ENCODE measurements around the gene SLC66A3.
"Not testable (repeated sequence)": the region's sequence is repeated elsewhere in the genome, so short reads cannot be mapped to it uniquely, and the experiment has no call there.

SLC66A3 gene

DNA sequence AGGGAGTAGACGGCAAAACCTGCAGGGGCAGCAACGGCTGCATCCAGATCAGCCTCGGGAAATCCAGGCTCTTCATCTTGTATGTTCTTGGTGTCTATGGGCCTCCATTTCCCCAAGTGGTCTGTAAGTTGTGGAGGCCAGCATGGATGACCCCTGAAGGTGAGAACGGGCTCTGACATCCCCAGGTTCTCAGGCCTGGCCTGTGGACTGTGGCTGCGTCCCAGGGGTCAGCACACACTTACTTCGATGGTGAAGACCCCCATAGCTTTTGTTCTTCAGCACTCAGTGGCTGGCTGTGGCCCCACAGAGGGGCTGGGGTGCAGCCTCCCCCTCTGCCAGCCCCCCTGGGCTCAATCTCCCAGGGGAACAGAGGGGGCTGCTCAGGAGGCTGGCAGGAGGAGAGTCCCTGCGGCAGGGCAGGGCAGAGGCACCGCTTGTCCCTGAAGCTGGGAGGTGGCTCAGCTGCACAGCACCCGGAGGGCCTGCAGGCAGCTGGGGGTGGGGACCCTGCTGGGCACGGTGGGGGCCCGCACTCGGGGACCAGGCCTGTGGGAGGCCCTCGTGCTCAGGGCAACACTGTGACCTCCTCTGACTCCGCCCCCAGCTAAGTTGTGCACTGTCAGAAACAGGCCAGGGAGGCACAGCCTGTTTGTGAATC is 3.8 kb downstream of the SLC66A3 start:
- Histone ChIP-seq H3K27me3 (ENCODE audit: control insufficient read depth, insufficient read depth, low read length) (no peaks in the 10 kb centered on the region), H3K36me3 (ENCODE audit: control insufficient read depth, insufficient read depth, low read length) (no peaks in the 10 kb centered on the region), H3K9ac (ENCODE audit: low read length) (no peak overlapping the region), H3K9me3 (ENCODE audit: control insufficient read depth, low read length) (no peaks in the 10 kb centered on the region), H3K4me1 (ENCODE audit: control insufficient read depth, insufficient read depth, low read length) (peaks cover 15% of the 10 kb centered on the region), H3K4me3 (ENCODE audit: low read length) (no peak overlapping the region)

DNA sequence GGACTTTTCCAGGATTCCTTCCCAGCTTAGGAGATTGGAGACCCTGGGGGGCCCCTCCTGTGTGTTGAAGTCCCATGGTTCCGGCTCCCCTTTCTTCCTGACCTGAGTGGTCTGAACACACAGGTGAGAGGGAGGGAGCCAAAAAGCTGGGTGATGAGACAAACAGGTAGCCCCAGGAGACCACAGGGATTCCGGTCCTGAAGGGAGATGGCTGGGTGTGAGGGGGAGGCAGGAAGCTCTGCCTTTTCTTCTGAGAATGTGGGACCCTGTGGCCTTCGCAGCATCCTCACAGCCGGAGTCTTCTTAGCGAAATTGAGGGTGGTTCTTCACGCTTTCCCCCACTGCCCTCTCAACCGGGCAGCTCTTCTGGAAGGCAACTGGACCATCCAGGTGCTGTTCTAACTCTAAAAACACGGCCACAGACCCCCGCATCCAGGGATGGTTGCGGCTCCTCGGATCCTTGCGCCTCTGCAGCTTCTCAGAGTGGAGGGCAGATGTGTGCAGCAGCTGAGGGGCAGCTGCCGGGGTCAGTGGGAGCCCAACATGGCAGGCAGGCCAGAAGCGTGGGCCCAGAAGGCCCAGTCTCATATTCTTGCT is 4.4 kb downstream of the SLC66A3 start:
- Histone ChIP-seq H3K36me3 (ENCODE audit: control insufficient read depth, insufficient read depth, low read length) (no peaks in the 10 kb centered on the region), H3K4me3 (ENCODE audit: low read length) (no peak overlapping the region), H3K9me3 (ENCODE audit: control insufficient read depth, low read length) (no peaks in the 10 kb centered on the region), H3K27me3 (ENCODE audit: control insufficient read depth, insufficient read depth, low read length) (no peaks in the 10 kb centered on the region), H3K9ac (ENCODE audit: low read length) (no peak overlapping the region), H3K4me1 (ENCODE audit: control insufficient read depth, insufficient read depth, low read length) (peaks cover 10% of the 10 kb centered on the region)

GRCh38 chr2:11160256-11160655 is 5.0 kb downstream of the SLC66A3 start:
- H3K27me3 ChIP-seq (ENCODE audit: control insufficient read depth, insufficient read depth, low read length), result no peaks in the 10 kb centered on the region
- H3K36me3 ChIP-seq (ENCODE audit: control insufficient read depth, insufficient read depth, low read length), result no peaks in the 10 kb centered on the region
- no peak overlapping the region for H3K4me3 ChIP-seq (ENCODE audit: low read length)
- no peaks in the 10 kb centered on the region for H3K9me3 ChIP-seq (ENCODE audit: control insufficient read depth, low read length)
- H3K9ac ChIP-seq (ENCODE audit: low read length), result no peak overlapping the region
- H3K4me1 ChIP-seq (ENCODE audit: control insufficient read depth, insufficient read depth, low read length), result peaks cover 9% of the 10 kb centered on the region

DNA sequence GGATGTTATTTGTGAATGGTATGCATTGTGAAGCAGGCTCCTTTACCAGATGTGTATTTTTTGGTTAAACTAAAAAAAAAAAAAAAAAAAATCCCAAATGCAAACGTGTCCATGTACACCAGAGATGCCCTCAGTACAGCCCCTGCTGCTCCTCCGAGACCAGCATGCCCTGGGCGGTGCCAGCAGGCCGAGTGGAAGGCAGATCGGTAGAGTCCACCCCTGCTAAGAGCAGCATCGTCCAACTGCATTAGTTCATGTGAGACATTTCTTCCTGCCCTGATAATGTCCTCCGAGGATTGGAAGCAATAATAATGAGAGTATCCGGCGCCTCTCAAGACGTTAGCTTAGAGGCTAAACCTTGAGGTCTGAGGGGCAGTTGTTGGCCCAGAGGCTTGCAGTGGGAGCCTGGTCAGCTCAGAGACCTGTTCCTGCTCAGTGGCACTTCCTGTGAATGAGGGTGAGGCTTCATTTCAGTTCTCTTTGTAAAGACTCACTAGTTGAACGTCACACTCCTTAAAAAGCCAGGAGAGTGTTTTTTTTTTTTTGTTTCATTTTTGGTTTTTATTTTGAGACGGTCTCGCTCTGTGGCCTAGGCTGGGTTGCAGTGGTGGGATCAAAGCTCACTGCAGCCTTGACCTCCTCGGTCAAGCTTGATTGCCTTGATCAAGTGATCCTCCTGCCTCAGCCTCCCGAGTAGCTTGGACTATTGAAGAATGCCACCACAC is 5.6 kb downstream of the SLC66A3 start:
- peaks cover 7% of the 10 kb centered on the region for H3K4me1 ChIP-seq (ENCODE audit: control insufficient read depth, insufficient read depth, low read length)
- H3K4me3 ChIP-seq (ENCODE audit: low read length), result no peak overlapping the region
- no peak overlapping the region for H3K9ac ChIP-seq (ENCODE audit: low read length)
- no peaks in the 10 kb centered on the region for H3K36me3 ChIP-seq (ENCODE audit: control insufficient read depth, insufficient read depth, low read length)
- H3K9me3 ChIP-seq (ENCODE audit: control insufficient read depth, low read length), result no peaks in the 10 kb centered on the region
- H3K27me3 ChIP-seq (ENCODE audit: control insufficient read depth, insufficient read depth, low read length), result no peaks in the 10 kb centered on the region

GRCh38 chr2:11161747-11162146 is 6.5 kb downstream of the SLC66A3 start:
- H3K4me1 ChIP-seq (ENCODE audit: control insufficient read depth, insufficient read depth, low read length), result peaks cover 3% of the 10 kb centered on the region
- H3K9me3 ChIP-seq (ENCODE audit: control insufficient read depth, low read length), result no peaks in the 10 kb centered on the region
- no peaks in the 10 kb centered on the region for H3K27me3 ChIP-seq (ENCODE audit: control insufficient read depth, insufficient read depth, low read length)
- H3K36me3 ChIP-seq (ENCODE audit: control insufficient read depth, insufficient read depth, low read length), result no peaks in the 10 kb centered on the region
- H3K4me3 ChIP-seq (ENCODE audit: low read length), result no peak overlapping the region
- H3K9ac ChIP-seq (ENCODE audit: low read length), result no peak overlapping the region

DNA sequence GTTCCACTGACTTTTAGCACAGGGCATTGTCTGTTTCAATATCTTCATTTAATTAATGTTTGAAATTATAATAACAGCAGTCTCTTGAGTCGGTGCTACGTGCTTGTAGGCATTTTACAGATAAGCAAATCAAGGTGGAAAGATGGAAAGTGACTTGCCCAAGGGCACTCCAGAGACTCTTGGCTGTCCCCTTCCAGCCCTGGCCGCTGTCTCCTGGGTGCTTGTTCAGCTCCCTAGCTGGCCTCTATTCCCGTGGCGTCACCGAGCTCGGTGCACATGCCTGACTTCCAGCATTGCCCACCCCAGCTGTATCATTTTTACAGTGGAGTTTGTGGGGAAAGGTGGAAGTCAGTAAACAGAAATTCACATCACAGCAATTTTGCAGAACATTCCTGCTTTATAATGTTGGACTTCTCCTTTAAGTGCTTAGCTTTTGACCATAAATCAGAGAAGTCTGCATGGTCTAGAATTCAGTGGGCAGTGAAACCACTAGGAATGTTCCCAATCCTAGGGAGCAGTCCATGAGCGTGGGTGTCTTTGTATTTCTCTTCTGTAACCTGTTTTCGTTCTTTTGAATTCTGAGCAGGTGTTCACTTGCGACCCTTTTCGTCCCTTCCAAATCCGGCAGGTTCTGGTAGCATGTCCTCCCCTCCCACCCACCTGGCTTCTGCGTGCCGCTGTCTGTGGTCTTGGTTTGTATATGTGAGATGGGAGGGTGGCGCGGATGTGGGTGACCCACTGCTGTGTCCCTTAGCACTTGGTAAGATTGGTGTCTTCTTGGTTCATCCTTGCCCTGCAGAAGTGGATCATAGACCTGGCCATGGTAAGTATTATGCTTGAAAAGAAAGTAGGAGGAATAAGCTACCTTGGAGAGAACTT is 8.4 kb downstream of the SLC66A3 start:
- Histone ChIP-seq H3K9me3 (ENCODE audit: control insufficient read depth, low read length) (no peaks in the 10 kb centered on the region), H3K27me3 (ENCODE audit: control insufficient read depth, insufficient read depth, low read length) (no peaks in the 10 kb centered on the region), H3K36me3 (ENCODE audit: control insufficient read depth, insufficient read depth, low read length) (no peaks in the 10 kb centered on the region), H3K9ac (ENCODE audit: low read length) (no peak overlapping the region), H3K4me1 (ENCODE audit: control insufficient read depth, insufficient read depth, low read length) (no peaks in the 10 kb centered on the region), H3K4me3 (ENCODE audit: low read length) (no peak overlapping the region)

DNA sequence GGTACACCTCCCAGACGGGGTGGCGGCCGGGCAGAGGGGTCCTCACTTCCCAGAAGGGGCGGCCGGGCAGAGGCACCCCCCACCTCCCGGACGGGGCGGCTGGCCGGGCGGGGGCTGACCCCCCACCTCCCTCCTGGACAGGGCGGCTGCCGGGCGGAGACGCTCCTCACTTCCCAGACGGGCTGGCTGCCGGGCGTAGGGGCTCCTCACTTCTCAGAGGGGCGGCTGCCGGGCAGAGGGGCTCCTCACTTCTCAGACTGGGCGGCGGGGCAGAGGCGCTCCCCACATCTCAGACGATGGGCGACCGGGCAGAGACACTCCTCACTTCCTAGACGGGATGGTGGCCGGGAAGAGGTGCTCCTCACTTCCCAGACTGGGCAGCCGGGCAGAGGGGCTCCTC is 9.8 kb downstream of the SLC66A3 start:
- H3K4me3 ChIP-seq (ENCODE audit: low read length); H3K9me3 ChIP-seq (ENCODE audit: control insufficient read depth, low read length); H3K4me1 ChIP-seq (ENCODE audit: control insufficient read depth, insufficient read depth, low read length); H3K36me3 ChIP-seq (ENCODE audit: control insufficient read depth, insufficient read depth, low read length); H3K9ac ChIP-seq (ENCODE audit: low read length); H3K27me3 ChIP-seq (ENCODE audit: control insufficient read depth, insufficient read depth, low read length): not testable (repeated sequence)

DNA sequence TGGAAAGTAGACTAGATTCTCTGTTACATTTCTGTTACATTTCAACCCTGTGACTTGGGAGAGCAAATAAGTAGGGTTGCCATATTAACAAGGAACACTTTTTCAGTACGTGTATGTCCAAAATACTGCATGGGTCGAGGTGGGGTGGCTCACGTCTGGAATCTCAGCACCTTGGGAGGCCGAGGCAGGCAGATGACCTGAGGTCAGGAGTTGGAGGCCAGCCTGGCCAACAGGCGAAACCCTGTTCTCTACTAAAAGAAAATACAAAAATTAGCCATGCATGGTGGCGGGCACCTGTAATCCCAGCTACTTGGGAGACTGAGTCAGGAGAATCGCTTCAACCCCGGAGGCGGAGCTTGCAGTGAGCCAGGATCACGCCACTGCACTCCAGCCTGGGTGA is 11.2 kb downstream of the SLC66A3 start:
- H3K4me1 ChIP-seq (ENCODE audit: control insufficient read depth, insufficient read depth, low read length), result no peaks in the 10 kb centered on the region
- no peak overlapping the region for H3K4me3 ChIP-seq (ENCODE audit: low read length)
- H3K27me3 ChIP-seq (ENCODE audit: control insufficient read depth, insufficient read depth, low read length), result no peaks in the 10 kb centered on the region
- H3K36me3 ChIP-seq (ENCODE audit: control insufficient read depth, insufficient read depth, low read length), result no peaks in the 10 kb centered on the region
- no peaks in the 10 kb centered on the region for H3K9me3 ChIP-seq (ENCODE audit: control insufficient read depth, low read length)
- no peak overlapping the region for H3K9ac ChIP-seq (ENCODE audit: low read length)

DNA sequence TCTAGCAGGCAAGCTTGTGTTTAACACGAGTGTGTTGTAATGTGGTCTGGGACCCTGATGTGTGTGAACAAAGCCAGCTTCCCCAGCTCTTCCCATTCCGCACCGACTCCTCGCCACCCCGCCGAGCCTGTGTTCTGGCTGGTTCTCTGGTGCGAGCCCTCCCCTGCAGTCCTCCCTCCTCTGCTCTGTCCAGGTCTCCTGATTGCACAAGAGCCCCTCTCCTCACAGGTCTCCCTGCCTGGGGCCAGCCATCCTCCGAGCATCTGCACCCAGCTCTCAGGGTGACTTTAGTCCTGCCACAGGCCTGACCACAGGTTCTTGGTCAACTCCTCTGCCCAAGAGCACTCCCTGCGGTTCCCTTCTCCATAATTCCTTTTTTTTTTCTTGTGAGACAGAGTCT is 13.2 kb downstream of the SLC66A3 start:
- Histone ChIP-seq H3K4me1 (ENCODE audit: control insufficient read depth, insufficient read depth, low read length) (no peaks in the 10 kb centered on the region), H3K36me3 (ENCODE audit: control insufficient read depth, insufficient read depth, low read length) (no peaks in the 10 kb centered on the region), H3K4me3 (ENCODE audit: low read length) (no peak overlapping the region), H3K9me3 (ENCODE audit: control insufficient read depth, low read length) (no peaks in the 10 kb centered on the region), H3K9ac (ENCODE audit: low read length) (no peak overlapping the region), H3K27me3 (ENCODE audit: control insufficient read depth, insufficient read depth, low read length) (no peaks in the 10 kb centered on the region)

DNA sequence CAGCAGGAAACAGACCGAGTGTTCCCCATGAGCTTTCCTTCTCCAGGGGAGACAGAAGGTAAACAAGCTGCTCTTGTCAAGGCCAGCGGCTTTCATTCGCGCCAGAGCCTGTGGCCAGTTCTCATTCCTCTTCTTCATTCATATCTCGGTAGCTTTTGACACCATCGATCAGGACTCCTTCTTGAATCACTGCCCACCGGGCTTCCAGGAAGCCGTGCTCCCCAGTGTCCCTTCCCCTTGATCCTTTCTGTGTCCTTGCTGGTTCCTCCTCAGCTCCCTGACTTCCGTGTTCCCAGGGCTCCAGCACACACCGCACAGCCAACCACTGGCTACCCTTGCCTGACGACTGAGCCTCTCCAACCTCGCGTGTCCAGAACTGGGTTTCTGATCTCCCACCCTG is 14.1 kb downstream of the SLC66A3 start:
- H3K4me3 ChIP-seq (ENCODE audit: low read length), result no peak overlapping the region
- H3K4me1 ChIP-seq (ENCODE audit: control insufficient read depth, insufficient read depth, low read length), result no peaks in the 10 kb centered on the region
- peak overlapping the region; percentile 45 for H3K9ac ChIP-seq (ENCODE audit: low read length)
- H3K36me3 ChIP-seq (ENCODE audit: control insufficient read depth, insufficient read depth, low read length), result no peaks in the 10 kb centered on the region
- no peaks in the 10 kb centered on the region for H3K9me3 ChIP-seq (ENCODE audit: control insufficient read depth, low read length)
- no peaks in the 10 kb centered on the region for H3K27me3 ChIP-seq (ENCODE audit: control insufficient read depth, insufficient read depth, low read length)

DNA sequence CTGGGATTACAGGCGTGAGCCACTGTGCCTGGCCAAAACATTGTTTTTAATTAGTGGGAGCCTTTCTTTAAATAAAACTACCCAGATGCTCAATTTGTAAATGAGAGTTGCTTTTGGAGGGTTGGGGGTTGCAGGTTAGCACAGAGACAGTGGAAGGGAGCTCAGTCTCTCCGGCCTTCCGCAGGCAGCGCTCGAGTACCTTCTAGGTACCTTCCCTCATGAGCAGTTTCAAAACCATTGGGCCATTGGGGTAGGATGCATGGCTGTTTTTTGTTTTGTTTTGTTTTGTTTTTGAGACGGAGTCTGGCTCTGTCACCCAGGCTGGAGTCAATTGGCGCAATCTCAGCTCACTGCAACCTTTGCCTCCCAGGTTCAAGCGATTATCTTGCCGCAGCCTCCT is 19.0 kb downstream of the SLC66A3 start:
- Histone ChIP-seq H3K9me3 (ENCODE audit: control insufficient read depth, low read length) (no peaks in the 10 kb centered on the region), H3K36me3 (ENCODE audit: control insufficient read depth, insufficient read depth, low read length) (peaks cover 4% of the 10 kb centered on the region), H3K4me1 (ENCODE audit: control insufficient read depth, insufficient read depth, low read length) (no peaks in the 10 kb centered on the region), H3K27me3 (ENCODE audit: control insufficient read depth, insufficient read depth, low read length) (no peaks in the 10 kb centered on the region), H3K4me3 (ENCODE audit: low read length) (no peak overlapping the region), H3K9ac (ENCODE audit: low read length) (no peak overlapping the region)

DNA sequence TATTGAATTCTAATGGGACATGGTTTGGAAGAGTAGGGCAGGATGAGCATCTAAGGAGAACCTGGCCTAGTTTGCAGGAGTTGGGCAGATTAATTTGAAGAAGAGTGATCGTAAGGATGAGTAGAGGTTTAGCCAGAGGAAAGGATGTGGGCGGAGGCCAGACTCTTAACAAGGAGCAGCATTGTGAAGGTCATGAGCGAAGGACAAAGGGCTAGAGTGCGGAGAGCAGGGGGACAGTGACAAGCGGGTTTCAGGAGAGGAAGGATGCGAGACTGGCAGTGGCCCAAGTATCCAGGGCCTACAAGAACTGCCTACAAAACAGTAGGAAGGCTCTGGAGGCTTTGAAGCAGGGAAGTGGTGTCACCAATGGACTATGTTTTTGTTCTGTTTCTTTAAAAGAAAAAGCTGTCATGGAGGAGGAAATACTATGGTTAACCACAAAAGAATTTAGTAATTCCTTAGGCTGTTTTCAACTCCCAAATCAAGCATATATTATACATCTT is 20.1 kb downstream of the SLC66A3 start:
- no peaks in the 10 kb centered on the region for H3K27me3 ChIP-seq (ENCODE audit: control insufficient read depth, insufficient read depth, low read length)
- H3K9ac ChIP-seq (ENCODE audit: low read length), result no peak overlapping the region
- H3K9me3 ChIP-seq (ENCODE audit: control insufficient read depth, low read length), result no peaks in the 10 kb centered on the region
- H3K36me3 ChIP-seq (ENCODE audit: control insufficient read depth, insufficient read depth, low read length), result peaks cover 4% of the 10 kb centered on the region
- no peaks in the 10 kb centered on the region for H3K4me1 ChIP-seq (ENCODE audit: control insufficient read depth, insufficient read depth, low read length)
- H3K4me3 ChIP-seq (ENCODE audit: low read length), result no peak overlapping the region

All from mucosa of stomach (tissue), 1 donor.